Panc1 (cell line): Measurements from ENCODE around the gene PXMP2. TPM values are rescaled to one million over a fixed set of nuclear protein-coding genes. Genes with fewer than 3 reads are reported as not detected.

Experiments used
- ATAC-seq: fragments of 200-7000 bp; cut with Tn5 transposase; 2 replicates; pipeline ENCODE4 v1.9.1; 2020; ENCODE audit warnings: mild to moderate bottlenecking, moderate library complexity
- BruUV-seq: library from RNA; stranded (reverse); fragments of 400-500 nt; replicated peaks from 2 replicates; lab custom pipeline; 2021; lab: Mats Ljungman, UMichigan
- CTCF ChIA-PET: fragments of 300-600 bp; sonication (Branson Sonifier 250); formaldehyde crosslinking; loops from one replicate; lab custom pipeline; 2022; ENCODE audit warnings: antibody characterized with exemption; lab: Charles Lee
- POLR2A ChIA-PET: fragments of 300-600 bp; sonication (Branson Sonifier 250); formaldehyde crosslinking; loops from one replicate; lab custom pipeline; 2022; ENCODE audit warnings: antibody characterized with exemption; lab: Charles Lee
- DNase-seq: peaks from one replicate; pipeline ENCODE4 v3.0.0-alpha.2; 2010; ENCODE audit warnings: low read depth, low spot score
- H3K27ac ChIP-seq: 2 replicates; pipeline ENCODE4 v1.5.1; 2011; ENCODE audit warnings: mild to moderate bottlenecking, low read length, inconsistent platforms
- H3K27me3 ChIP-seq: fragments of 200-500 bp; sonication (Bioruptor generic); 2 replicates; pipeline ENCODE4 v1.6.0; 2014; ENCODE audit warnings: low read length, inconsistent platforms; ENCODE audit not compliant: control insufficient read depth, insufficient read depth
- H3K36me3 ChIP-seq: fragments of 200-500 bp; sonication (Bioruptor generic); 2 replicates; pipeline ENCODE4 v1.5.1; 2014; ENCODE audit warnings: inconsistent platforms, mild to moderate bottlenecking, low read length, moderate library complexity; ENCODE audit not compliant: control insufficient read depth, insufficient read depth
- H3K4me1 ChIP-seq: 2 replicates; pipeline ENCODE4 v1.5.1; 2011; ENCODE audit warnings: inconsistent platforms, mild to moderate bottlenecking, low read length, moderate library complexity; ENCODE audit not compliant: control insufficient read depth, insufficient read depth
- H3K4me3 ChIP-seq, 2 experiments: 2 replicates each; pipeline ENCODE4 v1.5.1; 2011 to 2012; ENCODE audit warnings: low read depth in 2 of 2, low read length in 2 of 2, mild to moderate bottlenecking in 2 of 2, inconsistent platforms in 1 of 2, moderate library complexity in 1 of 2
- H3K9me3 ChIP-seq: fragments of 200-500 bp; sonication (Bioruptor generic); 2 replicates; pipeline ENCODE4 v1.5.1; 2014; ENCODE audit warnings: low read depth, mild to moderate bottlenecking, inconsistent platforms, low read length, moderate library complexity; ENCODE audit not compliant: control insufficient read depth, insufficient read depth
- POLR2AphosphoS5 ChIP-seq: IDR thresholded peaks from 2 replicates; pipeline ENCODE4 v1.6.1; 2012; ENCODE audit warnings: mild to moderate bottlenecking, low read depth, low read length, moderate library complexity
- SIN3A ChIP-seq: IDR thresholded peaks from 2 replicates; pipeline ENCODE4 v1.6.1; 2012; ENCODE audit warnings: low read depth, mild to moderate bottlenecking, low read length, moderate library complexity, borderline replicate concordance; ENCODE audit not compliant: insufficient read depth
- TCF7L2 ChIP-seq: IDR thresholded peaks from 2 replicates; pipeline ENCODE4 v1.6.1; 2011; ENCODE audit warnings: mild to moderate bottlenecking, low read depth, low read length, inconsistent platforms
- in situ Hi-C: cut with HindIII; loops from 2 replicates; pipeline ENCODE4 v1.10.0; 2016; ENCODE audit warnings: low sequenced_read_pairs, low pct_unique_long_range_greater_than_20kb
- intact Hi-C: fragments of 100-400 bp; cut with micrococcal nuclease; formaldehyde crosslinking; loops from one replicate; pipeline ENCODE4 v1.10.0; 2022; ENCODE audit not compliant: unreplicated experiment
- total RNA-seq: library from RNA; stranded (reverse); gene quantifications from one replicate; pipeline ENCODE4 v1.2.1, GENCODE V29; 2021; ENCODE audit not compliant: unreplicated experiment
- TF ChIP-seq, protein P1 (sequence below): fragments of 450-650 bp; IDR thresholded peaks from 2 replicates; pipeline ENCODE4 v1.5.1; 2017; ENCODE audit warnings: mild to moderate bottlenecking
- TF ChIP-seq, protein P2 (sequence below), 2 experiments: IDR thresholded peaks; 2 replicates each; pipeline ENCODE4 v1.6.1; 2011 to 2012; ENCODE audit warnings: low read depth in 2 of 2, control low read depth in 1 of 2, low read length in 1 of 2, mild to moderate bottlenecking in 1 of 2, moderate library complexity in 1 of 2; ENCODE audit not compliant: insufficient read depth in 1 of 2

Gene PXMP2
- total RNA-seq, 1 experiment from 2014 or later = 21.3 TPM

DNA sequence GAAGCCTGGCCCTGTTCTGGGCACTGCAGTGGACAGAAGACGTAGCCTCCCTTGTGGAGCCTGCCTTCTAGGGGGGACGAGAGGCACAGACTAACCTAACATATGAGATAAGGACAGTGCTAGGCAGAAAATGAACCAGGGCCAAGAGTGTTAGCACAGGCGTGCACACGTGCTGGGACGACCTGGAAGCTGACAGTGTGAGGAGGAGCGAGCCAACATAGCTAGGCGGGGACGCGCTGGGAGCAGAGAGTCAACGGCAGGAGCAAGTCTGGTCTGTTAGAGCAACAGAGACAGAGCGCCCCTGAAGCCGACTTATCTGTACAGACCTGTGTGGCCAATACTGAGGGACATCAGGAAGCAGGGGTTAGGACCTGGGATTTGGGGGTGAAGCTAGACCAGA, 8.0 kb downstream of the PXMP2 start:
- Histone ChIP-seq H3K4me1 (no peaks in the 10 kb centered on the region; the same call in 1 of the 2 replicates), H3K4me3 (no peak overlapping the region), H3K36me3 (peaks cover 3% of the 10 kb centered on the region; the same call in 1 of the 2 replicates), H3K27ac (no peak overlapping the region), H3K27me3 (no peaks in the 10 kb centered on the region), H3K9me3 (no peaks in the 10 kb centered on the region)
- POLR2A ChIA-PET = no interaction called here
- DNase-seq (no peak), ATAC-seq (0 out of 2 replicates have a peak, but pooled peaks have one; percentile 22)
- TF ChIP-seq TCF7L2 (no peak), SIN3A (no peak), POLR2AphosphoS5 (no peak)
- TF ChIP-seq, protein P1, sequence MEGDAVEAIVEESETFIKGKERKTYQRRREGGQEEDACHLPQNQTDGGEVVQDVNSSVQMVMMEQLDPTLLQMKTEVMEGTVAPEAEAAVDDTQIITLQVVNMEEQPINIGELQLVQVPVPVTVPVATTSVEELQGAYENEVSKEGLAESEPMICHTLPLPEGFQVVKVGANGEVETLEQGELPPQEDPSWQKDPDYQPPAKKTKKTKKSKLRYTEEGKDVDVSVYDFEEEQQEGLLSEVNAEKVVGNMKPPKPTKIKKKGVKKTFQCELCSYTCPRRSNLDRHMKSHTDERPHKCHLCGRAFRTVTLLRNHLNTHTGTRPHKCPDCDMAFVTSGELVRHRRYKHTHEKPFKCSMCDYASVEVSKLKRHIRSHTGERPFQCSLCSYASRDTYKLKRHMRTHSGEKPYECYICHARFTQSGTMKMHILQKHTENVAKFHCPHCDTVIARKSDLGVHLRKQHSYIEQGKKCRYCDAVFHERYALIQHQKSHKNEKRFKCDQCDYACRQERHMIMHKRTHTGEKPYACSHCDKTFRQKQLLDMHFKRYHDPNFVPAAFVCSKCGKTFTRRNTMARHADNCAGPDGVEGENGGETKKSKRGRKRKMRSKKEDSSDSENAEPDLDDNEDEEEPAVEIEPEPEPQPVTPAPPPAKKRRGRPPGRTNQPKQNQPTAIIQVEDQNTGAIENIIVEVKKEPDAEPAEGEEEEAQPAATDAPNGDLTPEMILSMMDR = no peak
- TF ChIP-seq, protein P2, sequence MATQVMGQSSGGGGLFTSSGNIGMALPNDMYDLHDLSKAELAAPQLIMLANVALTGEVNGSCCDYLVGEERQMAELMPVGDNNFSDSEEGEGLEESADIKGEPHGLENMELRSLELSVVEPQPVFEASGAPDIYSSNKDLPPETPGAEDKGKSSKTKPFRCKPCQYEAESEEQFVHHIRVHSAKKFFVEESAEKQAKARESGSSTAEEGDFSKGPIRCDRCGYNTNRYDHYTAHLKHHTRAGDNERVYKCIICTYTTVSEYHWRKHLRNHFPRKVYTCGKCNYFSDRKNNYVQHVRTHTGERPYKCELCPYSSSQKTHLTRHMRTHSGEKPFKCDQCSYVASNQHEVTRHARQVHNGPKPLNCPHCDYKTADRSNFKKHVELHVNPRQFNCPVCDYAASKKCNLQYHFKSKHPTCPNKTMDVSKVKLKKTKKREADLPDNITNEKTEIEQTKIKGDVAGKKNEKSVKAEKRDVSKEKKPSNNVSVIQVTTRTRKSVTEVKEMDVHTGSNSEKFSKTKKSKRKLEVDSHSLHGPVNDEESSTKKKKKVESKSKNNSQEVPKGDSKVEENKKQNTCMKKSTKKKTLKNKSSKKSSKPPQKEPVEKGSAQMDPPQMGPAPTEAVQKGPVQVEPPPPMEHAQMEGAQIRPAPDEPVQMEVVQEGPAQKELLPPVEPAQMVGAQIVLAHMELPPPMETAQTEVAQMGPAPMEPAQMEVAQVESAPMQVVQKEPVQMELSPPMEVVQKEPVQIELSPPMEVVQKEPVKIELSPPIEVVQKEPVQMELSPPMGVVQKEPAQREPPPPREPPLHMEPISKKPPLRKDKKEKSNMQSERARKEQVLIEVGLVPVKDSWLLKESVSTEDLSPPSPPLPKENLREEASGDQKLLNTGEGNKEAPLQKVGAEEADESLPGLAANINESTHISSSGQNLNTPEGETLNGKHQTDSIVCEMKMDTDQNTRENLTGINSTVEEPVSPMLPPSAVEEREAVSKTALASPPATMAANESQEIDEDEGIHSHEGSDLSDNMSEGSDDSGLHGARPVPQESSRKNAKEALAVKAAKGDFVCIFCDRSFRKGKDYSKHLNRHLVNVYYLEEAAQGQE (IDR thresholded peaks at IDR 0.05; ENCODE audit: insufficient read depth in 1 of 2, low read depth in 2 of 2, low read length in 1 of 2) = no peak
- CTCF ChIA-PET = no interaction called here
- TSS peak; percentile 37 for BruUV-seq
- in situ Hi-C loops (no loop called here), intact Hi-C loops (no loop called here)

DNA sequence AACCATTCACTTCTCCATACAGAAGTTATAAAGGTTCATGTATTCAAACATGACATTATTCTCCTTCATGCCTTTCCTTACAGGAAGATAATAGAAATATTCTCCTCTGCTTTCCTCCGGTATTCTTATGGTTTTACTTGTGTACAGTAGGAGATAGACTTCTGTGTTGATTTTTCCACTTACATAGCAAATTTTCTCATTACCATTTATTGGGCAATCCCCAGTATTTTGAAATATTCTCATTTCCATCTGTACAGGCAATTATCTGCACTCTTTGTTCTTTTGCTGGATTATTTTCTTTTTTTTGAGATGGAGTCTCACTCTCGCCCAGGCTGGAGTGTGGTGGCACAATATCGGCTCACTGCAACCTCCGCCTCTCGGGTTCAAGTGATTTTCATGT, 11.0 kb downstream of the PXMP2 start:
- H3K9me3 ChIP-seq = no peaks in the 10 kb centered on the region
- in situ Hi-C loops = no loop called here
- no peak for ATAC-seq

More for the DNA sequence above, 11.0 kb downstream of the PXMP2 start:
- Histone ChIP-seq H3K4me3 (no peak overlapping the region), H3K27ac (no peak overlapping the region), H3K4me1 (peaks cover 3% of the 10 kb centered on the region; the same call in 1 of the 2 replicates), H3K36me3 (peaks cover 3% of the 10 kb centered on the region; the same call in 1 of the 2 replicates), H3K27me3 (no peaks in the 10 kb centered on the region)
- TF ChIP-seq TCF7L2 = no peak
- TF ChIP-seq, protein P2 (IDR thresholded peaks at IDR 0.05; ENCODE audit: insufficient read depth in 1 of 2, low read depth in 2 of 2, low read length in 1 of 2) = no peak
- no peak for TF ChIP-seq POLR2AphosphoS5
- no peak for TF ChIP-seq SIN3A
- TF ChIP-seq, protein P1 = no peak
- no TSS peak for BruUV-seq
- DNase-seq = no peak
- ChIA-PET POLR2A (no interaction called here), CTCF (interaction anchor here (0.6 kb wide), 1 partner anchor 60 kb away, joined by 4 read pairs; no protein-coding TSS in a partner anchor)
- intact Hi-C loops = no loop called here
